PC-9 (cell line): Measurements from ENCODE around the gene NOXO1. TPM values are rescaled to one million over a fixed set of nuclear protein-coding genes. Genes with fewer than 3 reads are reported as not detected.

Experiments
- BruUV-seq: library from RNA; stranded (reverse); fragments of 400-500 nt; replicated peaks from 2 replicates; lab custom pipeline; 2021; lab: Mats Ljungman, UMichigan
- CTCF ChIA-PET: fragments of 300-600 bp; sonication (Branson Sonifier 250); formaldehyde crosslinking; loops from one replicate; lab custom pipeline; 2022; ENCODE audit warnings: antibody characterized with exemption; lab: Charles Lee
- POLR2A ChIA-PET: fragments of 300-600 bp; sonication (Branson Sonifier 250); formaldehyde crosslinking; loops from one replicate; lab custom pipeline; 2022; ENCODE audit warnings: antibody characterized with exemption; ENCODE audit not compliant: unreplicated experiment; lab: Charles Lee
- DNase-seq, 2 experiments: peaks; one replicate each; pipeline versions ENCODE4 v3.0.0 to v3.0.0-alpha.2; 2015 to 2022; ENCODE audit warnings: mixed read lengths in 1 of 2
- H2AFZ ChIP-seq: fragments of 200-600 bp; sonication (generic); 2 replicates; pipeline ENCODE4 v1.8.1; 2017; ENCODE audit warnings: antibody characterized with exemption
- H3F3A ChIP-seq: fragments of 200-600 bp; sonication (generic); 2 replicates; pipeline ENCODE4 v1.8.1; 2017; ENCODE audit warnings: antibody characterized with exemption, mild to moderate bottlenecking, low read depth; ENCODE audit not compliant: insufficient read depth
- H3K27ac ChIP-seq: fragments of 200-600 bp; sonication (generic); 2 replicates; pipeline ENCODE4 v1.6.1; 2016; ENCODE audit warnings: mixed run types
- H3K27me3 ChIP-seq: fragments of 200-600 bp; sonication (generic); 2 replicates; pipeline ENCODE4 v1.6.1; 2016; ENCODE audit warnings: low read depth, mixed run types; ENCODE audit not compliant: insufficient read depth
- H3K36me3 ChIP-seq: fragments of 200-600 bp; sonication (generic); 2 replicates; pipeline ENCODE4 v1.6.1; 2016; ENCODE audit warnings: low read depth, mixed run types
- H3K4me1 ChIP-seq: fragments of 200-600 bp; sonication (generic); replicated peaks from 2 replicates; pipeline ENCODE4 v1.6.1; 2016; ENCODE audit warnings: mixed run types; ENCODE audit not compliant: insufficient read depth
- H3K4me2 ChIP-seq: fragments of 200-600 bp; sonication (generic); 2 replicates; pipeline ENCODE4 v1.6.1; 2017; ENCODE audit warnings: mixed run types
- H3K4me3 ChIP-seq: fragments of 200-600 bp; sonication (generic); 2 replicates; pipeline ENCODE4 v1.6.1; 2016; ENCODE audit warnings: mixed run types
- H3K79me2 ChIP-seq: fragments of 200-600 bp; sonication (generic); 2 replicates; pipeline ENCODE4 v1.6.1; 2017; ENCODE audit warnings: low read depth, mixed run types
- H3K9me2 ChIP-seq: fragments of 200-600 bp; sonication (generic); 2 replicates; pipeline ENCODE4 v1.8.1; 2017; ENCODE audit warnings: mild to moderate bottlenecking; ENCODE audit not compliant: insufficient read depth
- H3K9me3 ChIP-seq: fragments of 200-600 bp; sonication (generic); 2 replicates; pipeline ENCODE4 v1.8.1; 2016; ENCODE audit warnings: low read depth; ENCODE audit not compliant: insufficient read depth
- H4K20me1 ChIP-seq: fragments of 200-600 bp; sonication (generic); 2 replicates; pipeline ENCODE4 v1.8.1; 2017; ENCODE audit not compliant: insufficient read depth
- CTCF ChIP-seq: fragments of 200-600 bp; sonication (generic); conservative IDR thresholded peaks from 2 replicates; pipeline ENCODE4 v1.6.1; 2017; ENCODE audit warnings: mixed run types, antibody characterized with exemption, mild to moderate bottlenecking, moderate library complexity
- EZH2 ChIP-seq: fragments of 200-600 bp; sonication (generic); IDR thresholded peaks from 2 replicates; pipeline ENCODE4 v1.8.0; 2017; ENCODE audit warnings: antibody characterized with exemption, low read depth
- intact Hi-C: fragments of 100-400 bp; cut with micrococcal nuclease; formaldehyde crosslinking; loops from one replicate; pipeline ENCODE4 v1.10.0; 2022; ENCODE audit not compliant: unreplicated experiment
- total RNA-seq: library from RNA; stranded (reverse); gene quantifications from 2 replicates; pipeline ENCODE4 v1.2.3, GENCODE V29; 2021

NOXO1 gene
- total RNA-seq, 1 experiment from 2014 or later, result 11.1 TPM

- Histone ChIP-seq H3K27me3 (no peaks in the 10 kb centered on the region), H3K9me3 (no peaks in the 10 kb centered on the region), H3K9me2 (no peaks in the 10 kb centered on the region), H3K36me3 (no peaks in the 10 kb centered on the region), H3K79me2 (peaks cover 18% of the 10 kb centered on the region; the same call in 1 of the 2 replicates), H3K4me2 (peak within 1 kb of the TSS; percentile 86), H4K20me1 (0 out of 2 replicates have a peak, but pooled peaks cover 3% of the 10 kb centered on the region), H3K4me3 (peak within 1 kb of the TSS; percentile 81), H3F3A (peaks cover 37% of the 10 kb centered on the region; the same call in 1 of the 2 replicates), H2AFZ (peak within 1 kb of the TSS; percentile 94), H3K4me1 (peaks cover 18% of the 10 kb centered on the region), H3K27ac (peak within 1 kb of the TSS; percentile 61)
- ChIA-PET POLR2A (interaction anchor here (0.5 to 1.0 kb wide), 5 partner anchors 9 to 771 kb away, joined by 3 to 13 read pairs (median 4); partner anchors contain the start of genes RAB26, RPS2 and UQCC4), CTCF (interaction anchor here (0.6 to 0.7 kb wide), 2 partner anchors 245 to 373 kb away, joined by 3 to 5 read pairs; no protein-coding TSS in a partner anchor)
- peak; percentile 93 to 100 for DNase-seq
- intact Hi-C loops, result loop anchor here (2.0 to 5.0 kb wide), 2 partner anchors 16 to 161 kb away; partner anchors contain the start of genes NDUFB10, NUBP2 and SPSB3
- BruUV-seq, result no TSS peak
- TF ChIP-seq CTCF (no peak), EZH2 (no peak)
Measured at GRCh38 chr16:1942810-1943726, 38.2 kb downstream of the NOXO1 start, which contains the start of gene MSRB1. MSRB1 (minus strand) TSS chr16:1943199; CDS start chr16:1943156, 43 bp downstream.

- Histone ChIP-seq H4K20me1 (0 out of 2 replicates have a peak, but pooled peaks cover 3% of the 10 kb centered on the region), H3K9me2 (no peaks in the 10 kb centered on the region), H3K4me1 (peaks cover 21% of the 10 kb centered on the region), H3K79me2 (peaks cover 18% of the 10 kb centered on the region; the same call in 1 of the 2 replicates), H3K9me3 (no peaks in the 10 kb centered on the region), H3K4me2 (peak overlapping the region; percentile 86), H2AFZ (peak overlapping the region; percentile 94), H3K27me3 (no peaks in the 10 kb centered on the region), H3K36me3 (no peaks in the 10 kb centered on the region), H3K27ac (peak overlapping the region; percentile 61), H3K4me3 (peak overlapping the region; percentile 81), H3F3A (peaks cover 39% of the 10 kb centered on the region; the same call in 1 of the 2 replicates)
- no TSS peak for BruUV-seq
- TF ChIP-seq EZH2 (no peak), CTCF (no peak)
- DNase-seq, result peak; percentile 63 to 79
- intact Hi-C loops, result loop anchor here (2.0 to 5.0 kb wide), 2 partner anchors 17 to 160 kb away; partner anchors contain the start of genes NDUFB10, NUBP2 and SPSB3
- CTCF ChIA-PET, result no interaction called here
- POLR2A ChIA-PET, result interaction anchor here (0.9 kb wide), 1 partner anchor 770 kb away, joined by 13 read pairs; no protein-coding TSS in a partner anchor
Measured at GRCh38 chr16:1942047-1942809, 39.0 kb downstream of the NOXO1 start.
